Measurements from ENCODE around the gene N4BP2L2.

N4BP2L2 gene

DNA sequence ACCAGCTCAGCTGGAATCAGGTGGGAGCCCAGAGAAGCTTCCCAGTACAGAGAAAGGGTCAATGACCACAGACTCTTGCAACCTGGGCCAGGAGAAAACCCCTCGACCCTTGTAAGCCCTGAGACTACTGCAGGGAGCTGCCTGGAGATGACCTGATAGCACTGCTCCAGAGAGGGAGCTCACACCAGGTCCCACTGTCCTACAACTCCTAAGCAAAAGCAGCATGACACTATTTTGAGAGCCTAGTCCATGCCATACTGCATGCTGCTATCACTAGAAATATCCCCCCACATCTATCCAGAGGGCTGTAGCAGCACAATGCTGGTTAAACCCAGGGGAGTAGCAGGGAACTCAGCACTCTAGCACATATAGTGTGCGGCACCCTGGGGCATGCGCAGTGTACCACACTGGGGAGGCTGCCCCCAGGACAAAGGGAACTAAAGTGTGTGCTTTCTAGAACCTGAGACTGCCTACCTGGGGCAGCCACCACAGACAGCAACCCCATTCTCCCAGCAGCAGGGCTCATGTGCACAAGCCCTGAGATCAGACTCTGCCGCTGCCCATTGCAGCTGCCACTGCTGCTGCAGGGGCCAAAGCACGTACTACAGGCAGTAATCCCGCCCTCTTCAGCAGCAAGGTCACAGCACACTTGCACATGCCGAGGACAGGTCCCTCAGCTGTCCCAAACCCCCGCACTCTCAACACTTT is 83.6 kb downstream of the N4BP2L2 start:
- DNase-seq (ENCODE audit: insufficient read length) (no peak), FAIRE-seq (no peak)
- no peak for TF ChIP-seq TAF1 (IDR thresholded peaks at IDR 0.05; ENCODE audit: borderline replicate concordance, low read depth, low read length)
- TF ChIP-seq POLR2AphosphoS5 (IDR thresholded peaks at IDR 0.05; ENCODE audit: low read depth, low read length) = no peak
- TF ChIP-seq POLR2A (IDR thresholded peaks at IDR 0.05; ENCODE audit: low read depth, low read length) = no peak

DNA sequence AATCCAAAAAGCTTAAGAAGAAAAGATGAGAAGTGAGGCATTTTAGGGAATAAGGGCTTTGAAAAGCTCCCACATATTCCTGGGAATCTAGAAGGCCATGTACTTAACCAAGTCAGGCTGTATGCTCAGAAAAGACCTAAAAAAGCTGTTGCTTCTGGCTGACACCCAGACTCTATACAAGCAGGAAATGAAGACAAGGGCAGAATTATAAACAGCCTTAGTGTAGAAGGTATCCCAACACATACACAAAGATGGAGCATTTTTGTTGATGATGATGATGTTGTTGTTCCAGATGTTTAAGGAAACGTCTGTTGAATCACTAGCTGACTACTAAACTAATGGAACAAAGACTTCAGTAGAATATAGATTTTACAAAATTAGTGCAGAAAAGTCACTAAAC is 84.6 kb downstream of the N4BP2L2 start:
- DNase-seq (ENCODE audit: insufficient read length) = no peak
- TF ChIP-seq POLR2A (IDR thresholded peaks at IDR 0.05; ENCODE audit: low read depth, low read length) = no peak
- no peak for TF ChIP-seq POLR2AphosphoS5 (IDR thresholded peaks at IDR 0.05; ENCODE audit: low read depth, low read length)
- no peak for TF ChIP-seq TAF1 (IDR thresholded peaks at IDR 0.05; ENCODE audit: borderline replicate concordance, low read depth, low read length)
- FAIRE-seq = no peak

DNA sequence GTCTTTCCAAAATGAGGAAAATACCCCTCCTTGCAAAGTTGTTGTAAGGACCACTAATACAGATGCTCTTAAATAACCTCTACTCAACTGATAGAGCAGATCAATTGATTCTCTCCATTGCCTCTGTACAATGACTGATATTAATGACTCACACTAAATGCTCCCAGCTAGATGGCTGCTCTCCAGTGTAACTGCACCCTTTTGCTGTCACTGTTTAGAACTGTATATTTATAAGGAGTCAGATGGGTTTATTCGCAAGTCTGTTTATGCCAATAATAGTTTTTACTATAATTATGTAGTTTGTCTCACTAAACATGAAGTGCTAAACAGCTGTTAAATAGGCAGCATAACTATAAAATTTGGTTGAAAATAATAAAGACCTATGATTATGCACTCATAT is 89.6 kb downstream of the N4BP2L2 start:
- FAIRE-seq (no peak), DNase-seq (ENCODE audit: insufficient read length) (no peak)
- no peak for TF ChIP-seq POLR2AphosphoS5 (IDR thresholded peaks at IDR 0.05; ENCODE audit: low read depth, low read length)
- no peak for TF ChIP-seq TAF1 (IDR thresholded peaks at IDR 0.05; ENCODE audit: borderline replicate concordance, low read depth, low read length)
- TF ChIP-seq POLR2A (IDR thresholded peaks at IDR 0.05; ENCODE audit: low read depth, low read length) = no peak

DNA sequence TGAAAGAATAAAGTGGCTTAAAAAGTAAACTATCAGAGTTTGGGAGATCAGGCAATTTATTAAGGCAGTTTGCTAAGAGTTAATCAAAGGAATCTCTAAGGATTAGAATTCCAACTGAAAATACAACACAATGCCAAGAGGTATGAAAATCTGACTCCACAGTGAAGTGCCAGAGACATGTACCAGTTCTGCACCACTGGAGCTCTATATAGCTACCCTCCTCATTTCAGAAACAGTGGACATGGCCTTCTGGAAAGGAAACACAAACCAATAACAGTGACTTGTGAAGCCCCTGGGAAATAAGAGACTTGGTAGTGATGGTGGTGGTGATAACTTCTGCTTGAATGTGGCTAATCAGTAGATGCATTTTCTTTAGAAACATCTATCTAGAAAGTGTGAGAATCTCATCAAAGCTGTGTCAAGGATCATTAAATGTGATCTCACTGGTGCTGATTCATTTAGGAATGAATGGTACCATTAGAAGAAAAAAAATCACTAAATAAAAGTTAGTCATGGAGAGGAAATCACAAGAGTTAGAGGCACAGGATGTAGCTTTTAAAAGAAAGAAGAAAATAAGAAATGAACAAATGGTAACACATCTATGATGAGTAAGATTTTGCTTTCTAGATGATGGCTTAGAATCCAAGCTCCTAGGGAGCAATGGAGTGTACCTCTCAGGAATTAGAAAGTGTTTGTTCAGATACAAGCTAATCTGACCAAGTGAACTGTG is 90.5 kb downstream of the N4BP2L2 start:
- TF ChIP-seq POLR2AphosphoS5 (IDR thresholded peaks at IDR 0.05; ENCODE audit: low read depth, low read length) (no peak), TAF1 (IDR thresholded peaks at IDR 0.05; ENCODE audit: borderline replicate concordance, low read depth, low read length) (no peak), POLR2A (IDR thresholded peaks at IDR 0.05; ENCODE audit: low read depth, low read length) (no peak)
- DNase-seq (ENCODE audit: insufficient read length) = no peak
- FAIRE-seq = no peak

- DNase-seq (ENCODE audit: insufficient read length) (no peak), FAIRE-seq (no peak)
Observed at GRCh38 chr13:32446773-32447465, 91.7 kb downstream of the N4BP2L2 start.

DNA sequence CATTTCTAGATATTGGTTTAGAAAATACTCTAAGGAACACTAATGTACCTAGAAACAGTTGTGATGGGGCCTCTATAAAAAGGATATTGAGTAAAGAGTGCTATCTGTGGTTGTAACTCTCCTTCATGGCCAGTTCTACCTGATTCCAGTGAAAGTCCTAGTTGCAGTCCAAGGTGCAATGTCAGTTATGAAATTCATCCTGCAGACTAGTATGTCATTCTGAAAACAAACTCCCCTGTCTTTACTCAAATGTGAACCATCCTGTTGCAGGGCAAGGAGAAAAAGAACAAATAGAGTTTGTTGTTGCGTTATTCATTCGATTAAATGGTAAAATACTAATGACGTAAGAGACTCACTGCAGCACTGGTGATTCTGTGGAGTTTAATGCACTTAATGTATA is 92.4 kb downstream of the N4BP2L2 start:
- TF ChIP-seq POLR2AphosphoS5 (IDR thresholded peaks at IDR 0.05; ENCODE audit: low read depth, low read length) (no peak), POLR2A (IDR thresholded peaks at IDR 0.05; ENCODE audit: low read depth, low read length) (no peak), TAF1 (IDR thresholded peaks at IDR 0.05; ENCODE audit: borderline replicate concordance, low read depth, low read length) (no peak)
- no peak for FAIRE-seq
- DNase-seq (ENCODE audit: insufficient read length) = no peak

More at GRCh38 chr13:32446773-32447465, 91.7 kb downstream of the N4BP2L2 start:
- TF ChIP-seq TAF1 (IDR thresholded peaks at IDR 0.05; ENCODE audit: borderline replicate concordance, low read depth, low read length) = no peak
- no peak for TF ChIP-seq POLR2A (IDR thresholded peaks at IDR 0.05; ENCODE audit: low read depth, low read length)
- no peak for TF ChIP-seq POLR2AphosphoS5 (IDR thresholded peaks at IDR 0.05; ENCODE audit: low read depth, low read length)

DNA sequence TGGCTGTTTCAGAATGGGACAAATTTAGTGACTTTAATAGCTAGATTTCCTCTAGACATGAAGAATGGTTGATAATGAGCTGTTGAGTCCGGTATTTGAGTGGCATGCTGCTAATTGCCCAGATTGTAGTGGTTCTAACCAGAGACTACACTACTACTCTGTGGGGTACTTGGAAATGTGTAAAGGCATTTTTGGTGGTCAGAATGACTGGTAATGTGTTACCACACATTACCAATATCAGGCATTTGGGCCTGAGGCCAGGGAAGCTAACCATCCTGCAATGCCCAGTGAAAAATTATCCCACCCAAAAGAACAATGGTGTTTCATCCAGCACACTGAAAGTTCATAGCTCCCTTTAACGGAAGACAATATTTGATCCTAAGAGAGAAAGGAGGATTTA is 93.1 kb downstream of the N4BP2L2 start:
- FAIRE-seq = no peak
- no peak for DNase-seq (ENCODE audit: insufficient read length)
- no peak for TF ChIP-seq POLR2A (IDR thresholded peaks at IDR 0.05; ENCODE audit: low read depth, low read length)
- no peak for TF ChIP-seq TAF1 (IDR thresholded peaks at IDR 0.05; ENCODE audit: borderline replicate concordance, low read depth, low read length)
- no peak for TF ChIP-seq POLR2AphosphoS5 (IDR thresholded peaks at IDR 0.05; ENCODE audit: low read depth, low read length)

DNA sequence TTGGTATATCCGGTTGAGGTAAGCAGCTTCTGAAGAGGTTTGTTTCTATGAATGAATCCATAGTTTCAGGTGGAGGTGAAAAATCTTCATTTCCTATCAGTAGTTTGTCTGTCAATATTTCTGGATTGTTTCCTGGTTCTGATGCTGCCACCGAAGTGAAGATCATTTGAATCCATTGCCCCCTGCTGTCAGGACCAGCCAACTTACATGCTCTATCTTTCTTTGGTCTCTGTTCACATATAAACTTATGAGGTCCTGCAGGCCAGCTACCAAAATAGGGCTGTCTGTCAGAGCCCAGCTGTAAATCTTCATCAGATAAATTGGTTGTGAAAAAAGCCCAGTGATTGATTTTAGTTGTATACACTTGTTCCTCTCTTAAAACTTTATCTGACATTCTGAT is 95.5 kb downstream of the N4BP2L2 start:
- peak; percentile 83 for FAIRE-seq
- TF ChIP-seq POLR2AphosphoS5 (IDR thresholded peaks at IDR 0.05; ENCODE audit: low read depth, low read length) (no peak), POLR2A (IDR thresholded peaks at IDR 0.05; ENCODE audit: low read depth, low read length) (no peak), TAF1 (IDR thresholded peaks at IDR 0.05; ENCODE audit: borderline replicate concordance, low read depth, low read length) (no peak)
- DNase-seq (ENCODE audit: insufficient read length) = no peak

GRCh38 chr13:32438871-32439270 is 99.7 kb downstream of the N4BP2L2 start:
- FAIRE-seq (no peak), DNase-seq (ENCODE audit: insufficient read length) (no peak)
- TF ChIP-seq TAF1 (IDR thresholded peaks at IDR 0.05; ENCODE audit: borderline replicate concordance, low read depth, low read length) (no peak), POLR2A (IDR thresholded peaks at IDR 0.05; ENCODE audit: low read depth, low read length) (no peak), POLR2AphosphoS5 (IDR thresholded peaks at IDR 0.05; ENCODE audit: low read depth, low read length) (no peak)

DNA sequence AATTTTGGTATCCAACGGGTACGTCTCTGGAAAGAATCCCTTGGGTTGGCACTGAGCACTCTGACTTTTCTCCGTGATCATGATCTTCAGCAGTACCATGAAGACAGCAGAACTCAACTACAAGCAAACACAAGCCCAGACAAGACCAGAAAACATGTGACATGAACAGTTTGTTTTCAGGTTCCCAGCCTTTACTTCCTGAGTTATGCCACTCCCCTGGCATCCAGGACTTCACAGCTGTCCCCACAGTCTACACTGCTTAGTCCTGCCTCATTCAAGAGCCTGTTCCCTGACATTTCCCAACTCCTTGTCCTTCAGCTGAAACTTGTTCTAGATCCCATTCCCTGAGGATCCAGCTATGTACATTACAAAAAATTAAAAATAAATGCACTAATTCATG is 105.7 kb downstream of the N4BP2L2 start:
- no peak for DNase-seq (ENCODE audit: insufficient read length)
- no peak for TF ChIP-seq TAF1 (IDR thresholded peaks at IDR 0.05; ENCODE audit: borderline replicate concordance, low read depth, low read length)
- no peak for FAIRE-seq

DNA sequence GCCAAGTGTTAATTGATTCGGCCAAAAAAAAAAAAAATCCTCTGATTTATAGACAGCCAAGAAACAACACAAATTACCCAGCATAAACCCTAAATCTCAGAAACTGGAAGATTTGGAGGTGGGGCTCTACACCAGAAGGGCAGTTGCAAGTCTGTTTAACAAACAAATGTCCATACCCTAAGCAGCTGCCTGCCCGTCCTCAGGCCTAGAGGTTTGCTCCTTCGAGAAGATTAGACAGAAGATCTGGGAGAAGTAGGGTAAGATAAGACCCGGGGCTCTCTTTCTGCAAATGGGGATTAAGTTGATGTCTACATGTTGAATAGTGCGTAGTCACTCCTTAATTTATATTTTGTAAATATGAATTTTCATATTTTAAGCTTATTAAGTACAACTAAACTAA is 107.2 kb downstream of the N4BP2L2 start:
- FAIRE-seq = no peak
- no peak for TF ChIP-seq POLR2AphosphoS5 (IDR thresholded peaks at IDR 0.05; ENCODE audit: low read depth, low read length)
- no peak for TF ChIP-seq POLR2A (IDR thresholded peaks at IDR 0.05; ENCODE audit: low read depth, low read length)
- TF ChIP-seq TAF1 (IDR thresholded peaks at IDR 0.05; ENCODE audit: borderline replicate concordance, low read depth, low read length) = no peak
- DNase-seq (ENCODE audit: insufficient read length) = no peak
